Dendritic cell treated with granulocyte-macrophage colony-stimulating factor and Interleukin-4, amounts not matched to agents 40 ng/mL and 50 ng/mL, for 4 days (primary cell): ENCODE data around the gene TNRC18.
A peak's percentile ranks its signal among the peaks of the same experiment; 100 is the strongest.

ENCODE experiments used
- H3K27ac Mint-ChIP-seq: one replicate; pipeline ENCODE4 v1.8.0; 2022; ENCODE audit warnings: mild to moderate bottlenecking, mixed read lengths
- H3K27me3 Mint-ChIP-seq: one replicate; pipeline ENCODE4 v1.8.0; 2022; ENCODE audit warnings: mild to moderate bottlenecking, mixed read lengths
- H3K36me3 Mint-ChIP-seq: one replicate; pipeline ENCODE4 v1.8.0; 2022; ENCODE audit warnings: low read depth, mixed read lengths
- H3K4me1 Mint-ChIP-seq: one replicate; pipeline ENCODE4 v1.8.0; 2022; ENCODE audit warnings: low read depth, mixed read lengths
- H3K4me3 Mint-ChIP-seq: one replicate; pipeline ENCODE4 v1.8.0; 2022; ENCODE audit warnings: mild to moderate bottlenecking, moderate library complexity, mixed read lengths
- H3K9me3 Mint-ChIP-seq: one replicate; pipeline ENCODE4 v1.8.0; 2022; ENCODE audit warnings: mixed read lengths
- intact Hi-C: fragments of 100-400 bp; cut with micrococcal nuclease; formaldehyde crosslinking; loops from one replicate; pipeline ENCODE4 v1.15.0; 2022

TNRC18 gene

GRCh38 chr7:5456409-5456808 is 32.8 kb upstream of the TNRC18 start:
- H3K27me3 Mint-ChIP-seq = peaks cover 38% of the 10 kb centered on the region
- intact Hi-C loops = loop anchor here (10.0 kb wide), 1 partner anchor 92 kb away; no protein-coding TSS in a partner anchor
- H3K4me1 Mint-ChIP-seq = peaks cover 26% of the 10 kb centered on the region
- no peak overlapping the region for H3K27ac Mint-ChIP-seq
- H3K36me3 Mint-ChIP-seq = no peaks in the 10 kb centered on the region
- H3K9me3 Mint-ChIP-seq = no peaks in the 10 kb centered on the region
- H3K4me3 Mint-ChIP-seq = no peak overlapping the region

- H3K27ac Mint-ChIP-seq = no peak overlapping the region
- intact Hi-C loops = loop anchor here (10.0 kb wide), 1 partner anchor 91 kb away; no protein-coding TSS in a partner anchor
- no peak overlapping the region for H3K4me3 Mint-ChIP-seq
- H3K9me3 Mint-ChIP-seq = no peaks in the 10 kb centered on the region
- H3K4me1 Mint-ChIP-seq = peaks cover 33% of the 10 kb centered on the region
- peaks cover 41% of the 10 kb centered on the region for H3K27me3 Mint-ChIP-seq
- H3K36me3 Mint-ChIP-seq = no peaks in the 10 kb centered on the region
These were observed 32.1 kb upstream of the TNRC18 start for GRCh38 chr7:5455581-5456219.

DNA sequence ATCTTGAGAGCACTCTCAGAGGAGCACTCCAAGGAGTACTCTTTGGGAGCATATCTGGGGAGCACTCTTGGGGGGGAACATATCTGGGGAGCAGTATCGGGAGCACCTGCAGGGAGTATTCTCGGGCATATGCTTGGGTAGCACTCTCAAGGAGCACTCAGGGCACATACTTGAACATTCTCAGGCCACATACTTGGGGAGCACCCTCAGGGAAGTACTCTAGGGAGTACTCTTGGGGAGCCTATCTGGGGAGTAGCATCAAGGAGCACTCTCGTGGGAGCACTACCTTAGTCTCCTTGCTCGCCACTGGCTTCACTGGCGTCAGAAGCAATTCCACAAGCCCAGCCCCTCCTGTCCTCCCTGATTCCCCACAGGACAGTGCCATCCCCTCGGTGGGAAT is 31.5 kb upstream of the TNRC18 start:
- Mint-ChIP-seq H3K27ac (no peak overlapping the region), H3K4me1 (peaks cover 37% of the 10 kb centered on the region), H3K9me3 (no peaks in the 10 kb centered on the region), H3K4me3 (no peak overlapping the region), H3K27me3 (peaks cover 41% of the 10 kb centered on the region), H3K36me3 (no peaks in the 10 kb centered on the region)
- intact Hi-C loops = loop anchor here (10.0 kb wide), 1 partner anchor 90 kb away; no protein-coding TSS in a partner anchor

GRCh38 chr7:5454485-5454884 is 30.9 kb upstream of the TNRC18 start:
- no peaks in the 10 kb centered on the region for H3K9me3 Mint-ChIP-seq
- peaks cover 37% of the 10 kb centered on the region for H3K4me1 Mint-ChIP-seq
- intact Hi-C loops = loop anchor here (10.0 kb wide), 1 partner anchor 90 kb away; no protein-coding TSS in a partner anchor
- peaks cover 41% of the 10 kb centered on the region for H3K27me3 Mint-ChIP-seq
- H3K4me3 Mint-ChIP-seq = no peak overlapping the region
- no peak overlapping the region for H3K27ac Mint-ChIP-seq
- no peaks in the 10 kb centered on the region for H3K36me3 Mint-ChIP-seq

DNA sequence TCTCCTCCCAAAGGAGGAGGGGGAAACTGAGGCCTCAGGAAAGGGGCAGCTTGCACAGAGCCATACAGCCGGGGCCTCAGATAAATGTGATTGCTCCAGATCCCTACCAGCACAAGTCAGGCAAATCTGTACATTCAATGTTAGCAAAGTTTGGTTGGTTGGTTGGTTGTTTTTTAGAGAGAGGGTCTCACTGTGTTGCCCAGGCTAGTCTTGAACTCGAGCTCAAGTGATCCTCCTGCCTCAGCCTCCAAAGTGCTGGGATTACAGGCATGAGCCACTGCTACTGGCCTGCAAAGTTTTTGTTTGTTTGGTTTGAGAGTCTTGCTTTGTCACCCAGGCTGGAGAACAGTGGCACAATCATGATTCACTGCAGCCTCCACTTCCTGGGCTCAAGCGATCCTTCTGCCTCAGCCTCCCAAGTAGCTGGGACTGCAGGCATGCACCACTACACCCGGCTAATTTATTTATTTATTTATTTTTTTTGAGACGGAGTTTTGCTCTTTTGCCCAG is 30.0 kb upstream of the TNRC18 start:
- H3K4me3 Mint-ChIP-seq = no peak overlapping the region
- H3K36me3 Mint-ChIP-seq = no peaks in the 10 kb centered on the region
- no peaks in the 10 kb centered on the region for H3K9me3 Mint-ChIP-seq
- intact Hi-C loops = loop anchor here (10.0 kb wide), 1 partner anchor 89 kb away; no protein-coding TSS in a partner anchor
- no peak overlapping the region for H3K27ac Mint-ChIP-seq
- peaks cover 32% of the 10 kb centered on the region for H3K4me1 Mint-ChIP-seq
- peaks cover 39% of the 10 kb centered on the region for H3K27me3 Mint-ChIP-seq

GRCh38 chr7:5452937-5453540 is 29.4 kb upstream of the TNRC18 start:
- H3K27me3 Mint-ChIP-seq = peaks cover 39% of the 10 kb centered on the region
- no peaks in the 10 kb centered on the region for H3K9me3 Mint-ChIP-seq
- H3K36me3 Mint-ChIP-seq = no peaks in the 10 kb centered on the region
- H3K4me3 Mint-ChIP-seq = no peak overlapping the region
- intact Hi-C loops = loop anchor here (10.0 kb wide), 1 partner anchor 88 kb away; no protein-coding TSS in a partner anchor
- H3K4me1 Mint-ChIP-seq = peaks cover 31% of the 10 kb centered on the region
- no peak overlapping the region for H3K27ac Mint-ChIP-seq

DNA sequence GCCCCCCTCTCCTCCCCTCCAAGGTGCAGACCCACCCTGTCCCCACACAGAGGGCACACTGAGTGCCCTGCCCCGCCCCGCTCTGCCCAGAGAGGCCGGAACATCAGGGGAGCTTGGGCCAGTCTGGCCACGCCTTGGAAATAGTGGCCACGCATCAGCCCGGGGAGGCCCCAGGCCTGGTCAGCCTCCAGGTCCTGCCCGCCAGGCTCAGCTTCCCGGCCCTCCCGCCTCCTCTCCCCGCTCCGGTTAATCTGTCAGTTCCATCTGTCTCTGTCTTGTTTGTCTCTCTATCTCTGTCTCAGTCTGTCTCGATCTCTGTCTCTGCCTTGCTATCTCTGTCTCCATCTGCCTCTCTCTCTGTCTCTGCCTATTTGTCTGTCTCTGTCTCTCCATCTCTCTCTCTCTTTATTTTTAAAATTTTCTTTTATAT is 28.9 kb upstream of the TNRC18 start:
- Mint-ChIP-seq H3K27ac (no peak overlapping the region), H3K36me3 (no peaks in the 10 kb centered on the region), H3K27me3 (peaks cover 39% of the 10 kb centered on the region), H3K4me3 (no peak overlapping the region), H3K9me3 (no peaks in the 10 kb centered on the region), H3K4me1 (peaks cover 25% of the 10 kb centered on the region)
- intact Hi-C loops = loop anchor here (10.0 kb wide), 1 partner anchor 88 kb away; no protein-coding TSS in a partner anchor

- Mint-ChIP-seq H3K27ac (peak overlapping the region; percentile 18), H3K4me3 (no peak overlapping the region), H3K9me3 (no peaks in the 10 kb centered on the region), H3K36me3 (no peaks in the 10 kb centered on the region), H3K4me1 (peaks cover 21% of the 10 kb centered on the region), H3K27me3 (peaks cover 37% of the 10 kb centered on the region)
- intact Hi-C loops = loop anchor here (10.0 kb wide), 1 partner anchor 87 kb away; no protein-coding TSS in a partner anchor
These were observed 27.8 kb upstream of the TNRC18 start for GRCh38 chr7:5451391-5451790.

GRCh38 chr7:5450549-5451327 is 27.1 kb upstream of the TNRC18 start:
- intact Hi-C loops = loop anchor here (10.0 kb wide), 1 partner anchor 86 kb away; no protein-coding TSS in a partner anchor
- H3K9me3 Mint-ChIP-seq = no peaks in the 10 kb centered on the region
- no peaks in the 10 kb centered on the region for H3K36me3 Mint-ChIP-seq
- H3K4me1 Mint-ChIP-seq = peaks cover 14% of the 10 kb centered on the region
- H3K27ac Mint-ChIP-seq = peak overlapping the region; percentile 18
- no peak overlapping the region for H3K4me3 Mint-ChIP-seq
- H3K27me3 Mint-ChIP-seq = peaks cover 33% of the 10 kb centered on the region

GRCh38 chr7:5448378-5449037 is 24.9 kb upstream of the TNRC18 start:
- peaks cover 19% of the 10 kb centered on the region for H3K27me3 Mint-ChIP-seq
- no peaks in the 10 kb centered on the region for H3K36me3 Mint-ChIP-seq
- intact Hi-C loops = no loop called here
- H3K4me3 Mint-ChIP-seq = no peak overlapping the region
- H3K9me3 Mint-ChIP-seq = no peaks in the 10 kb centered on the region
- peaks cover 13% of the 10 kb centered on the region for H3K4me1 Mint-ChIP-seq
- no peak overlapping the region for H3K27ac Mint-ChIP-seq

DNA sequence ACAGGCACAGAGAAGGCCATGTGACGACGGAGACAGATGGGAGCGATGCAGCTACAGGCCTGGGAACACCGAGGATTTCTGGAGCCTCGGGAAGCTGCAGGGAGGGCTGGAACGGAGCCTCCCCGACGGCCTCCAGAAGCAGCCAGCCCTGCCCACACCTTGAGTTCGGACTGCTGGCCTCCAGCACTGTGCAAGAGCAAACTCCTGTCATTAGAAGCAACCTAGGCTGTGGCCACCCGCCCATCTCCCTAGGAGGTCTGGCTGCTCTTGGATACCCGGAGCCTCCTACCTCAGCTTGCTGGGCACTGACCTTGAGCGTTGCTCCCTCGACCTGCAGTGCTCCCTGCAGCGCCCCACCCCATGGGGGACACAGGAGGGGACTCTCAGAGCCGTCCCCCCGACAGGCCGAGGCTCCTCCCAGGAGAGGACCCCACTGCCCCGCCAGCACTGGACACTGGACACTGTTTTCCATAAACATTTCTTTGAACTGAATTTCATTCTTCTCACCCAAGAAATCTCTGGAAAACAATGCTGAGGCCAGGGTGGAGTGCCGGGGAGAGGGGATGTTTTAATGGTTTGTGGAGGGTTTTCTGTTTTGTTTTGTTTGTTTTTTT is 22.5 kb upstream of the TNRC18 start:
- H3K4me1 Mint-ChIP-seq = peaks cover 32% of the 10 kb centered on the region

DNA sequence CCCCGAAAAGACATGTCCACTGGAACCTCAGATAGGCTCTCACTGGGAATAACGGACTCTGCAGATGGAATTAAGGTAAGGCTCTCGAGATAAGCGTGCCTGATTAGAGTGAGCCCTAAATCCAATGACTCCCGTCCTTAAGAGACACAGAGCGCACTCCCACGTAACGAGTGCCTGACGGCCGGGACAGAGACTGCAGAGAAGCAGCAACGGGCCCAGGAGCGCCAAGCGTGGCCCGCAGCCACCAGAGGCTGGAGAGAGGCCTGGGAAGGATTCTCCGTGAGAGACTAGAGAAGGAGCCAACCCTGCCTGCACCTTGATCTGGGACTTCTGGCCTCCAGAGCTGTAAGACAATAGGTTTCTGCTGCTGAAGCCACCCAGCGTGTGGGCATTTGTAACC is 20.0 kb upstream of the TNRC18 start:
- Mint-ChIP-seq H3K4me3 (no peak overlapping the region), H3K27ac (no peak overlapping the region), H3K27me3 (peaks cover 8% of the 10 kb centered on the region)

More for the DNA sequence above, 22.5 kb upstream of the TNRC18 start:
- Mint-ChIP-seq H3K27ac (no peak overlapping the region), H3K9me3 (no peaks in the 10 kb centered on the region), H3K36me3 (no peaks in the 10 kb centered on the region), H3K27me3 (peaks cover 8% of the 10 kb centered on the region), H3K4me3 (no peak overlapping the region)
- intact Hi-C loops = no loop called here

GRCh38 chr7:5442757-5443305 is 19.2 kb upstream of the TNRC18 start:
- Mint-ChIP-seq H3K4me1 (peaks cover 30% of the 10 kb centered on the region), H3K27me3 (peaks cover 8% of the 10 kb centered on the region), H3K36me3 (peaks cover 1% of the 10 kb centered on the region), H3K4me3 (no peak overlapping the region), H3K9me3 (no peaks in the 10 kb centered on the region), H3K27ac (no peak overlapping the region)
- intact Hi-C loops = no loop called here

More for the DNA sequence above, 20.0 kb upstream of the TNRC18 start:
- H3K36me3 Mint-ChIP-seq = no peaks in the 10 kb centered on the region
- intact Hi-C loops = no loop called here
- no peaks in the 10 kb centered on the region for H3K9me3 Mint-ChIP-seq
- H3K4me1 Mint-ChIP-seq = peaks cover 30% of the 10 kb centered on the region
